GM18508 (cell line): ENCODE data around the gene ACSM3.
"Not testable (repeated sequence)": the region's sequence is repeated elsewhere in the genome, so short reads cannot be mapped to it uniquely, and the experiment has no call there.

Source experiments
- ATAC-seq: cut with Tn5 transposase; IDR thresholded peaks from one replicate; pipeline ENCODE4 v1.9.1; 2021; ENCODE audit warnings: moderate number of reproducible peaks; ENCODE audit not compliant: insufficient read depth, unreplicated experiment

The ACSM3 gene

GRCh38 chr16:20753727-20754126 is 10.1 kb upstream of the ACSM3 start:
- no peak for ATAC-seq

GRCh38 chr16:20755238-20755637 is 8.6 kb upstream of the ACSM3 start:
- ATAC-seq: no peak

GRCh38 chr16:20755799-20756198 is 8.0 kb upstream of the ACSM3 start:
- ATAC-seq: not testable (repeated sequence)

GRCh38 chr16:20760346-20760745 is 3.5 kb upstream of the ACSM3 start:
- no peak for ATAC-seq

GRCh38 chr16:20761175-20761574 is 2.6 kb upstream of the ACSM3 start:
- no peak for ATAC-seq

GRCh38 chr16:20762404-20763123 is 1.2 kb upstream of the ACSM3 start:
- ATAC-seq: no peak

GRCh38 chr16:20764448-20764847 is 634 bp downstream of the ACSM3 start:
- ATAC-seq: not testable (repeated sequence)

- no peak for ATAC-seq
These were observed 1.9 kb downstream of the ACSM3 start for GRCh38 chr16:20765732-20766131.

GRCh38 chr16:20766294-20766693 is 2.5 kb downstream of the ACSM3 start:
- no peak for ATAC-seq

- no peak for ATAC-seq
These were observed 3.8 kb downstream of the ACSM3 start for GRCh38 chr16:20767577-20767976.

- no peak for ATAC-seq
These were observed 4.3 kb downstream of the ACSM3 start for GRCh38 chr16:20768121-20768520.

- ATAC-seq: no peak
These were observed 5.0 kb downstream of the ACSM3 start for GRCh38 chr16:20768818-20769217.

- no peak for ATAC-seq
These were observed 9.9 kb downstream of the ACSM3 start for GRCh38 chr16:20773679-20774078.

GRCh38 chr16:20774703-20775362 is 11.0 kb downstream of the ACSM3 start:
- ATAC-seq: no peak

GRCh38 chr16:20781697-20782096 is 17.9 kb downstream of the ACSM3 start:
- no peak for ATAC-seq

GRCh38 chr16:20782470-20782869 is 18.7 kb downstream of the ACSM3 start:
- no peak for ATAC-seq

GRCh38 chr16:20784204-20784603 is 20.4 kb downstream of the ACSM3 start:
- no peak for ATAC-seq

GRCh38 chr16:20789130-20789529 is 25.3 kb downstream of the ACSM3 start:
- no peak for ATAC-seq

GRCh38 chr16:20791923-20792612 is 28.3 kb downstream of the ACSM3 start:
- no peak for ATAC-seq

- ATAC-seq: no peak
These were observed 34.5 kb downstream of the ACSM3 start for GRCh38 chr16:20798364-20798763.

GRCh38 chr16:20799599-20799998 is 35.8 kb downstream of the ACSM3 start:
- no peak for ATAC-seq
